ENCODE data around the gene CORO2B. TPM values are rescaled to one million over a fixed set of nuclear protein-coding genes. Genes with fewer than 3 reads are reported as not detected.

The CORO2B gene
- total RNA-seq, 5 donors from 2014 or later (not counting 1 experiment from before 2014, with no cell fraction given), result 0.06 to 0.39 (median 0.09) TPM; not detected in 2

DNA sequence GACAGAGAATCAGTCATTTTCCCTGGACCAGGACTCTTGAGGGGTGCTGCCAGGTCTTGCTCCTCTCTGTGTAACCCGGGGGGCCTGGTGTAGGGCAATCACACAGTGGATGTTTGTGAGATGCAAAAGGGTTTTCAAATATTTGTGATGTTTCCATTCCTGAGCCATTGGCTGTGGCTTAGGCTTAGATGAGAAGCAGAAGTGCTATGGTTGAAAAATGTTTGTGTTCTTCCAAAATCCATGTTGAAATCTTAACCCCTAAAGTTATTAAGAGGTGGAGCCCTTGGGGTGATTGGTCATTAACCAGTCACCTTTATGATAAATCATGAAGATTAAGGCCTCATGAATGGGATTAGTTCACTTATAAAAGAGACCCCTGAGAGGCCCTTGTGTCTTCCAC, 36.5 kb downstream of the CORO2B start:
- H3K36me3 ChIP-seq (ENCODE audit: control insufficient read depth in 2 of 2, extremely low read depth in 1 of 2, insufficient read depth in 1 of 2, low read length in 1 of 2), result no peaks in the 10 kb centered on the region
- Mint-ChIP-seq H3K4me1 (no peaks in the 10 kb centered on the region), H3K9me3 (no peaks in the 10 kb centered on the region), H3K27me3 (peaks cover 3 to 4% of the 10 kb centered on the region in 2 donors), H3K27ac (no peak overlapping the region), H3K4me3 (no peak overlapping the region), H3K36me3 (no peaks in the 10 kb centered on the region)
- DNase-seq, result no peak
- 89% methylated on average over 1 of the region's 1 CpG for WGBS (ENCODE audit: insufficient coverage)
- ATAC-seq (replicated peaks in 1 of 4), result no peak
- peaks cover 0 to 9% of the 10 kb centered on the region in 2 experiments for H3K27me3 ChIP-seq (replicated peaks in 1 of 2; ENCODE audit: control insufficient read depth in 2 of 2, extremely low read depth in 1 of 2, insufficient read depth in 2 of 2, low read length in 1 of 2)
- CTCF ChIA-PET, result no interaction called here
- POLR2A ChIA-PET, result no interaction called here
- H3K9me3 ChIP-seq, result no peaks in the 10 kb centered on the region
- no peak overlapping the region for H3K4me3 ChIP-seq (ENCODE audit: control insufficient read depth in 1 of 2, extremely low read depth in 1 of 2, low read length in 1 of 2)
- H3K4me1 ChIP-seq (ENCODE audit: control insufficient read depth in 1 of 2, extremely low read depth in 1 of 2, insufficient read depth in 2 of 2, low read length in 2 of 2), result no peaks in the 10 kb centered on the region
- no peak overlapping the region for H3K27ac ChIP-seq (ENCODE audit: low read length)

DNA sequence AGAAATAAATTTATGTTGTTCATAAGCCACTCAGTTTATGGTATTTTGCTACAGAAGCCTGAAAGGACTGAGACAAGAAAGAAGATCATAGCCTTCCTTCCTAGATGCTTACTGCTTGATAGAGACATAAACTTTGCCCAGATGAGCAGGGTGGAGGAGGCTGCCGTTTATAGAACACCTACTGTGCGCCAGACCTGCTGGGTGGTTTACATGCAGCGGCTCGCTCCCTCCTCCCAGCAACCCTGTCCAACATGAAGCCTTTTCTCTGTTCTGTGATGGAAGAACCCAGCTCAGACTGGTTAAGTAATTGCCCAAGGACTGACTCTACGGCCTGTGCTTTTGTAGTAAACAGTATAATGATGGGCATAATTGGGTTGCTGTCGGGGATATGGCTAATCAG, 37.0 kb downstream of the CORO2B start:
- ChIA-PET CTCF (interaction anchor here in 1 of 2 donors (0.6 kb wide), 1 partner anchor 1860 kb away, joined by 3 read pairs; no protein-coding TSS in a partner anchor), POLR2A (no interaction called here)
- Histone ChIP-seq H3K36me3 (ENCODE audit: control insufficient read depth in 2 of 2, extremely low read depth in 1 of 2, insufficient read depth in 1 of 2, low read length in 1 of 2) (no peaks in the 10 kb centered on the region), H3K27me3 (replicated peaks in 1 of 2; ENCODE audit: control insufficient read depth in 2 of 2, extremely low read depth in 1 of 2, insufficient read depth in 2 of 2, low read length in 1 of 2) (peaks cover 0 to 9% of the 10 kb centered on the region in 2 experiments), H3K27ac (ENCODE audit: low read length) (no peak overlapping the region), H3K4me1 (ENCODE audit: control insufficient read depth in 1 of 2, extremely low read depth in 1 of 2, insufficient read depth in 2 of 2, low read length in 2 of 2) (no peaks in the 10 kb centered on the region), H3K4me3 (ENCODE audit: control insufficient read depth in 1 of 2, extremely low read depth in 1 of 2, low read length in 1 of 2) (no peak overlapping the region), H3K9me3 (no peaks in the 10 kb centered on the region)
- Mint-ChIP-seq H3K4me1 (no peaks in the 10 kb centered on the region), H3K9me3 (no peaks in the 10 kb centered on the region), H3K27ac (no peak overlapping the region), H3K4me3 (no peak overlapping the region), H3K27me3 (peaks cover 3 to 4% of the 10 kb centered on the region in 2 donors), H3K36me3 (no peaks in the 10 kb centered on the region)
- ATAC-seq (replicated peaks in 1 of 4), result no peak
- WGBS (ENCODE audit: insufficient coverage), result no CpG with 5 or more reads among the region's 6 CpGs
- DNase-seq, result no peak

DNA sequence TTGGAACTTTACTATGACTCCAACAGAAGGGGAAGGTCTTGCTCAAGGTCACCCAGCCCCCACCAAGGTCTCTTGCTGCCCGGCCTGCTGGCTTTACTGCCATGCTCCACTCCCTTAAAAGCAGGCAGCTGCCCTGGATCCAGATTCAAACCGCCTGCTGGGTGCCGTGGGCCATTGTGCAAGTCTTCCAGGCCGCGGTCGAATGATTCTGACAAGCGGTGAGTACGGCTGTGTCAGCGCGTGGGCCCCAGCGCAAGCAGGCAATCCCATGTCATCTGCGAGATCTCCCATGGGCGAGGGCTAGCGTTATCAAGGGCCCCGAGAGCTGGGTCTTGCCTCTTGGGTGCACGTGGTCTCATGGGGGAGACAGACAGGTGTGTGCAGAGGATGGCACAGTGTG, 37.6 kb downstream of the CORO2B start:
- no peak overlapping the region for H3K4me3 ChIP-seq (ENCODE audit: control insufficient read depth in 1 of 2, extremely low read depth in 1 of 2, low read length in 1 of 2)
- CTCF ChIA-PET, result interaction anchor here in 1 of 2 donors (0.6 kb wide), 1 partner anchor 1860 kb away, joined by 3 read pairs; no protein-coding TSS in a partner anchor
- no peaks in the 10 kb centered on the region for H3K9me3 ChIP-seq
- peaks cover 3 to 4% of the 10 kb centered on the region in 2 donors for H3K27me3 Mint-ChIP-seq
- no peak overlapping the region for H3K4me3 Mint-ChIP-seq
- DNase-seq, result no peak
- H3K4me1 Mint-ChIP-seq, result no peaks in the 10 kb centered on the region
- H3K36me3 Mint-ChIP-seq, result no peaks in the 10 kb centered on the region
- 96% methylated on average over 11 of the region's 16 CpGs for WGBS (ENCODE audit: insufficient coverage)
- no peaks in the 10 kb centered on the region for H3K36me3 ChIP-seq (ENCODE audit: control insufficient read depth in 2 of 2, extremely low read depth in 1 of 2, insufficient read depth in 1 of 2, low read length in 1 of 2)
- no peaks in the 10 kb centered on the region for H3K9me3 Mint-ChIP-seq
- H3K27ac Mint-ChIP-seq, result no peak overlapping the region
- no peak overlapping the region for H3K27ac ChIP-seq (ENCODE audit: low read length)
- H3K27me3 ChIP-seq (replicated peaks in 1 of 2; ENCODE audit: control insufficient read depth in 2 of 2, extremely low read depth in 1 of 2, insufficient read depth in 2 of 2, low read length in 1 of 2), result peaks cover 0 to 12% of the 10 kb centered on the region in 2 experiments
- ATAC-seq (replicated peaks in 1 of 4), result no peak
- POLR2A ChIA-PET, result no interaction called here
- H3K4me1 ChIP-seq (ENCODE audit: control insufficient read depth in 1 of 2, extremely low read depth in 1 of 2, insufficient read depth in 2 of 2, low read length in 2 of 2), result no peaks in the 10 kb centered on the region

DNA sequence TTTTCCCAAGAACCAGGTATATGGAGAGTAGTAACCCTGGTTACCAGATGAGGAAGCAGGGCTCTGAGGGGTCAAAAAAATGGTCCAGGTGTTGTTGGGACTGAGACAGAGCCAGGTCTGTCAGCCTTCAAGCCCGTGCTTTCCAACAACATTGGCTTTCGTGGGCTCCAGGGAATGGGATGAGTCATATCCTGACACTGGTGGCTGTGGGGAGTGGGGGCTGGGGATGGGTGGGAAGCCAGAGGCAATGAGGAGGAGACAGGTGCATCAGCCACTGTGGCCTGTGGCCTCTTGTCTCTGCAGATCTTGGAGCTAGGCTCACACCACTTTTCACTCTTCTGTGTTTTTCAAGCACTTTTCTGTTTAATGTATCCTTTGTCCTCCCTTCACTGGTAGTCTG, 38.2 kb downstream of the CORO2B start:
- Histone ChIP-seq H3K4me1 (ENCODE audit: control insufficient read depth in 1 of 2, extremely low read depth in 1 of 2, insufficient read depth in 2 of 2, low read length in 2 of 2) (no peaks in the 10 kb centered on the region), H3K9me3 (no peaks in the 10 kb centered on the region), H3K4me3 (ENCODE audit: control insufficient read depth in 1 of 2, extremely low read depth in 1 of 2, low read length in 1 of 2) (no peak overlapping the region), H3K27me3 (replicated peaks in 1 of 2; ENCODE audit: control insufficient read depth in 2 of 2, extremely low read depth in 1 of 2, insufficient read depth in 2 of 2, low read length in 1 of 2) (peaks cover 0 to 12% of the 10 kb centered on the region in 2 experiments), H3K27ac (ENCODE audit: low read length) (no peak overlapping the region), H3K36me3 (ENCODE audit: control insufficient read depth in 2 of 2, extremely low read depth in 1 of 2, insufficient read depth in 1 of 2, low read length in 1 of 2) (no peaks in the 10 kb centered on the region)
- DNase-seq, result no peak
- no peak overlapping the region for H3K4me3 Mint-ChIP-seq
- ChIA-PET POLR2A (no interaction called here), CTCF (no interaction called here)
- WGBS (ENCODE audit: insufficient coverage), result 18% methylated on average over 2 of the region's 2 CpGs
- H3K27ac Mint-ChIP-seq, result no peak overlapping the region
- no peaks in the 10 kb centered on the region for H3K4me1 Mint-ChIP-seq
- no peak for ATAC-seq (replicated peaks in 1 of 4)
- no peaks in the 10 kb centered on the region for H3K36me3 Mint-ChIP-seq
- H3K27me3 Mint-ChIP-seq, result peaks cover 3 to 4% of the 10 kb centered on the region in 2 donors
- no peaks in the 10 kb centered on the region for H3K9me3 Mint-ChIP-seq

DNA sequence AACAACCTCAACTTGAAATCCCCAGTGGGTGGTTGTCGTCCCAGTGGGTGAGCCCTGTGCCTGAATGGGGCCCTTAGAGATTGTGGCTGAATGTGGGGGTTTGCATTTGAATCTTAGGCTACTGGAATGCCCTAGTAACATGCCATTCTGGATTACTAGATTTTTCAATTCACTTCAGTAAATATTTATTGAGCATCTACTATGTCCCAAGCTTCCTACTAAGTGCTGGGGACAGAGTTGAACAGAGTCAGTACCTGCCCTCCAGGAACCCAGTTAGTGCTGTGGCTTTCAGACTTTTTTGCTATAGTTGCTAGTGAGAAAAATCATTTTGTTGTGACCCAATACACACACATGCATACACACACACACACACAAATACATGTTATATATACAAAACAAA, 39.0 kb downstream of the CORO2B start:
- Histone ChIP-seq H3K36me3 (ENCODE audit: control insufficient read depth in 2 of 2, extremely low read depth in 1 of 2, insufficient read depth in 1 of 2, low read length in 1 of 2) (no peaks in the 10 kb centered on the region), H3K4me1 (ENCODE audit: control insufficient read depth in 1 of 2, extremely low read depth in 1 of 2, insufficient read depth in 2 of 2, low read length in 2 of 2) (no peaks in the 10 kb centered on the region), H3K9me3 (no peaks in the 10 kb centered on the region), H3K4me3 (ENCODE audit: control insufficient read depth in 1 of 2, extremely low read depth in 1 of 2, low read length in 1 of 2) (no peak overlapping the region), H3K27me3 (replicated peaks in 1 of 2; ENCODE audit: control insufficient read depth in 2 of 2, extremely low read depth in 1 of 2, insufficient read depth in 2 of 2, low read length in 1 of 2) (peaks cover 0 to 12% of the 10 kb centered on the region in 2 experiments), H3K27ac (ENCODE audit: low read length) (no peak overlapping the region)
- ChIA-PET CTCF (no interaction called here), POLR2A (no interaction called here)
- H3K9me3 Mint-ChIP-seq, result no peaks in the 10 kb centered on the region
- no peaks in the 10 kb centered on the region for H3K4me1 Mint-ChIP-seq
- H3K4me3 Mint-ChIP-seq, result no peak overlapping the region
- WGBS (ENCODE audit: insufficient coverage), result no CpG with 5 or more reads among the region's 1 CpG
- H3K27me3 Mint-ChIP-seq, result peaks cover 0 to 4% of the 10 kb centered on the region in 2 donors
- H3K36me3 Mint-ChIP-seq, result no peaks in the 10 kb centered on the region
- DNase-seq (no peak), ATAC-seq (replicated peaks in 1 of 4) (no peak)
- H3K27ac Mint-ChIP-seq, result no peak overlapping the region

DNA sequence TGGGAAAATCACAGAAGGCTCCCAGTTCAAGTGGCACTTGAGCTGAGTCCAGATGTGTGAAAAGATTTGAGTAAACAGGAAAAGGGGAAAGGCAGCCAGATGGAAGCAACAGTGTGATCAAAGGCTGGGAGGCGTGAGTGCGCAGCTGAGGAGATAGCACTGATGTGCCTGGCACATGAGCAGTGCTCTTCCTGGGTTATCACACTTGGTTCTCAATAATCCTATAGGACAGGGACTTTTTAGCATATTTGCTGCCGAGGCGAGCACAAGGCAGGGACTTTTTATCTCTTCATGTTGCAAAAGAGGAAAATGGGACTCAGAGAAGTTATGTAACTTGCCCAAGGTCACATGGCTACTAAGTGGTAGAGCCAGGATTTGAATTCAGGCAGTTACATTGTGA, 39.6 kb downstream of the CORO2B start:
- Histone ChIP-seq H3K27ac (ENCODE audit: low read length) (no peak overlapping the region), H3K27me3 (replicated peaks in 1 of 2; ENCODE audit: control insufficient read depth in 2 of 2, extremely low read depth in 1 of 2, insufficient read depth in 2 of 2, low read length in 1 of 2) (peaks cover 0 to 12% of the 10 kb centered on the region in 2 experiments), H3K4me1 (ENCODE audit: control insufficient read depth in 1 of 2, extremely low read depth in 1 of 2, insufficient read depth in 2 of 2, low read length in 2 of 2) (no peaks in the 10 kb centered on the region), H3K36me3 (ENCODE audit: control insufficient read depth in 2 of 2, extremely low read depth in 1 of 2, insufficient read depth in 1 of 2, low read length in 1 of 2) (no peaks in the 10 kb centered on the region), H3K9me3 (no peaks in the 10 kb centered on the region), H3K4me3 (ENCODE audit: control insufficient read depth in 1 of 2, extremely low read depth in 1 of 2, low read length in 1 of 2) (no peak overlapping the region)
- ATAC-seq (replicated peaks in 1 of 4) (no peak), DNase-seq (no peak)
- Mint-ChIP-seq H3K36me3 (no peaks in the 10 kb centered on the region), H3K4me3 (no peak overlapping the region), H3K27me3 (peaks cover 0 to 4% of the 10 kb centered on the region in 2 donors), H3K9me3 (no peaks in the 10 kb centered on the region), H3K4me1 (no peaks in the 10 kb centered on the region), H3K27ac (no peak overlapping the region)
- WGBS (ENCODE audit: insufficient coverage), result 67% methylated on average over 2 of the region's 4 CpGs
- POLR2A ChIA-PET, result no interaction called here
- CTCF ChIA-PET, result no interaction called here
